Subcutaneous adipose tissue (tissue), 4 donors: Measurements from ENCODE around the gene SMYD5. TPM values are rescaled to one million over a fixed set of nuclear protein-coding genes. Genes with fewer than 3 reads are reported as not detected.

Experiments
- CTCF ChIP-seq: fragments of 450-650 bp; IDR thresholded peaks from one replicate; pipeline ENCODE4 v1.5.1; 2016; ENCODE audit warnings: low read depth, mild to moderate bottlenecking, control low read depth, antibody characterized with exemption, moderate library complexity
- total RNA-seq, 4 donors: library from RNA; depleted of rRNA; stranded (reverse); fragments of >200 nt; gene quantifications; one replicate each; pipeline ENCODE4 v1.1.0, GENCODE V29; 2016

The SMYD5 gene
- total RNA-seq, 4 donors from 2014 or later = 10.4 to 13.5 (median 11.0) TPM

DNA sequence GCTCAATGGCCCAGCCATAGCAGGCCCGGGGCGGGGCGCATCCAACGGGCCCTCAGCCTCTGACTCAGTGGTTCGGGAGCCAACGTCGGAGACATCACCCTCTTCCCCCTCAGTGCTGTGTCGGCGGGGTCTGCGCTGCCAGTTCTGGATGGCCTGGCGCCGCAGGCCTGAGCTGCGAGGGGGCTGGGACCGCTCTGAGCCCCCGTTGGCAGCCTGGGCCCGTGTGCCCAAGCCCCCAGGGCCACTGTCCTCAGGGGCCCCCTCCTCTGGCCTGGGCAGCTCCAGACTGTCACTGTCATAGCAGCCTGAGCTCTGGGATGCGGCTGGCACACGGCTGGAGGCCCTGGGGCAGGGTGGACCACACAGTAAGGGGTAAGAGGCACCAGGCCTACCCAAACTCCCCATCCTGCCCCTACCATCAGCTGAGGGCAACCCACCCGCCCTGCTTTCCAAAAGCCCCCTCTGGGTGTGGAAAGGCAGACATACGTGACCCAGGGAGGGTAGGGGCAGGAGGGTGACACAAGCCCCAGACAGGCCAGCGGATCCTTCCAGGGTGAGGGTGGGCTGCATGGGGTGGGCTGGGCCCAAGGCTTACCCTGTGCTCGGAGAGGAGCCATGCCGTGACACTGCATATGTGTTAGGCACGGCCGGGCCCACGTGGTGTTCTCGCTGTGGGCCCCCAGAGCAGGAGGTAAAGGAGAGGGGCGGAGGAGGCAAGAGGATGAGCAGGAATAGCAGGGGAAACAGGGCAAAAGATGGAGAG, 51.4 kb downstream of the SMYD5 start:
- no peak for TF ChIP-seq CTCF

DNA sequence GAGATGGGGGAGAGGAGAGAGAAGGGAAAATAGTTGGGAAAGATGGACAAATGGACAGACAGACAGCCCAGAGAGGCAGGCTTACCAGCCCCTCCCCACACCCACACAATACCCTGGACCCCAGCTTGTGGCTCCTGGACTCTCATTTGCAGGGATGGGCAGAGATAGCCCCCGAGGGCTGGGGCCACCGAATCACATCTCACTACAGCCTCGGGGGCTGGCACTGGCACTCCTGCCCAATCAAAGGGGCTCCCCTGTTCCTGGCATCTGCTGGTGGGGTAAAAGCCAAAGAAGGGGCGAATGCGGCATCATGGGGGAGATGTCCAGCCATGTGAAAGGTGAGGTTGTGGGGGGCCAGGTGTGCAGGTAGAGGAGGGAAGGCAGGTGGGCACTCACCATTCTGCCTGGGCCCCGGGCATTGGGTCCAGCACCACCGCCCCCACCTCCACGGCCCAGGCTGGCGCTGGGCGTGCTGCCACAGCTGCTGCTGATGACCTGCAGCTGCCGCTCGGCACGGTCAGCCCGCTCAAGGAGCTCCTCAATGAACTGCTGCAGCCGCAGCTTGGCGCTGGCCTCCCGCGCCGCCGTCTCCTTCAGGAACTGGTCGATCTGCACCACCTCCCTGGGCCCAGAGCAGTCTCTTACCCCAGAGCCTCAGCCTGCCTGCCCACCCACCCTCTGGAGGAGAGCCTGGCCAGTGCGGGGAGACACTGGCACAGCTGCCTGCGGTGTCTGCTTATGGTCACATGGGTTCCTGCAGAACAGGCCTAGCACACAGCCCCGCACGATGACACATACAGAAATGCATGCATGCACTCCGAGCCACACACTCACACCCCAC, 52.2 kb downstream of the SMYD5 start:
- TF ChIP-seq CTCF = no peak

- TF ChIP-seq CTCF = no peak
Observed at GRCh38 chr2:73267008-73267407, 53.0 kb downstream of the SMYD5 start.

- TF ChIP-seq CTCF = no peak
Observed at GRCh38 chr2:73268366-73268829, 54.4 kb downstream of the SMYD5 start.

- TF ChIP-seq CTCF = no peak
Observed at GRCh38 chr2:73268830-73269685, 55.0 kb downstream of the SMYD5 start.

GRCh38 chr2:73269686-73270465, 55.8 kb downstream of the SMYD5 start:
- no peak for TF ChIP-seq CTCF
